Testis (tissue), 3 donors: ENCODE data around the gene NGRN. TPM values are rescaled to one million over a fixed set of nuclear protein-coding genes. Genes with fewer than 3 reads are reported as not detected.
A peak's percentile ranks its signal among the peaks of the same experiment; 100 is the strongest.

Experiments
- DNase-seq: peaks from one replicate; pipeline ENCODE4 v3.0.0-alpha.2; 2019
- H3K27ac ChIP-seq, 2 donors: fragments of 200-600 bp; sonication (generic); one replicate each; pipeline ENCODE4 v1.5.1; 2019
- H3K27me3 ChIP-seq: fragments of 200-600 bp; sonication (generic); one replicate; pipeline ENCODE4 v1.5.1; 2019
- H3K36me3 ChIP-seq: fragments of 200-600 bp; sonication (generic); one replicate; pipeline ENCODE4 v1.5.1; 2017; ENCODE audit warnings: low read depth; ENCODE audit errors: missing control alignments
- H3K4me1 ChIP-seq: fragments of 200-600 bp; sonication (generic); one replicate; pipeline ENCODE4 v1.5.1; 2019
- H3K4me3 ChIP-seq, 2 donors: fragments of 200-600 bp; sonication (generic); one replicate each; pipeline ENCODE4 v1.5.1; 2017 to 2019
- H3K9me3 ChIP-seq: fragments of 200-600 bp; sonication (generic); one replicate; pipeline ENCODE4 v1.5.1; 2017
- CTCF ChIP-seq, 3 experiments: fragments of 450-650 bp in 2 of 3; fragments of 200-600 bp in 1 of 3; sonication (generic) in 1 of 3; IDR thresholded peaks; one replicate each; pipeline ENCODE4 v1.5.1; 2016 to 2019; ENCODE audit warnings: antibody characterized with exemption in 3 of 3, mild to moderate bottlenecking in 2 of 3, moderate library complexity in 1 of 3
- POLR2A ChIP-seq: fragments of 450-650 bp; IDR thresholded peaks from one replicate; pipeline ENCODE4 v1.6.1; 2017; ENCODE audit warnings: antibody characterized with exemption, mild to moderate bottlenecking, moderate library complexity
- WGBS, 2 donors: methylation state at CpG; one replicate each; pipeline ENCODE4 v1.1.5; 2018; 5-methylcytosine and 5-hydroxymethylcytosine counted together
- intact Hi-C: fragments of 100-400 bp; cut with DNase I; formaldehyde crosslinking; loops from one replicate; pipeline ENCODE4 v1.15.1; 2023; ENCODE audit warnings: low total_unique reads
- polyA plus RNA-seq: library from polyadenylated mRNA; stranded (reverse); fragments of 350-450 nt; fragmentation: Illumina TruSeq; extraction: RNeasy Lipid Tissue Mini Kit (QIAGEN cat#74804); gene quantifications from one replicate; pipeline ENCODE4 v1.2.3, GENCODE V29; 2014; ENCODE audit warnings: low read depth, low replicate concordance; ENCODE audit not compliant: insufficient read depth
- total RNA-seq, 2 donors: library from RNA; depleted of rRNA; stranded (reverse); fragments of >200 nt; gene quantifications; one replicate each; pipeline ENCODE4 v1.2.3, GENCODE V29; 2016

The NGRN gene
- total and polyA plus RNA-seq, 3 donors from 2014 or later: 82.9 to 95.6 (median 86.1) TPM

- no peaks in the 10 kb centered on the region for H3K9me3 ChIP-seq
- peak overlapping the region in 1 of 2 donors; percentile 59 for H3K27ac ChIP-seq
- H3K4me1 ChIP-seq: no peaks in the 10 kb centered on the region
- no peaks in the 10 kb centered on the region for H3K36me3 ChIP-seq
- no peak overlapping the region for H3K4me3 ChIP-seq
- peak; percentile 87 for DNase-seq
- intact Hi-C loops: no loop called here
- no peaks in the 10 kb centered on the region for H3K27me3 ChIP-seq
- TF ChIP-seq POLR2A (no peak), CTCF (IDR thresholded peaks at IDR 0.05) (peak; percentile 48 to 66 (median 59))
- WGBS, 2 donors: 46 to 71% methylated on average over 6 to 14 of the region's 14 CpGs
Observed at GRCh38 chr15:90221246-90221900, 44.1 kb upstream of the NGRN start.

GRCh38 chr15:90222547-90222946 is 42.9 kb upstream of the NGRN start:
- no peaks in the 10 kb centered on the region for H3K36me3 ChIP-seq
- 93% methylated on average over 2 of the region's 2 CpGs for WGBS, 2 donors

GRCh38 chr15:90223441-90224165 is 41.9 kb upstream of the NGRN start:
- intact Hi-C loops: no loop called here
- 93 to 95% methylated on average over 9 to 22 of the region's 22 CpGs for WGBS, 2 donors
- no peak for DNase-seq
- Histone ChIP-seq H3K4me3 (no peak overlapping the region), H3K27me3 (no peaks in the 10 kb centered on the region), H3K9me3 (no peaks in the 10 kb centered on the region), H3K4me1 (no peaks in the 10 kb centered on the region), H3K36me3 (no peaks in the 10 kb centered on the region), H3K27ac (no peak overlapping the region)
- TF ChIP-seq POLR2A: no peak
- TF ChIP-seq CTCF (IDR thresholded peaks at IDR 0.05): no peak

More at GRCh38 chr15:90222547-90222946, 42.9 kb upstream of the NGRN start:
- TF ChIP-seq POLR2A (no peak), CTCF (IDR thresholded peaks at IDR 0.05) (no peak)
- Histone ChIP-seq H3K4me3 (no peak overlapping the region), H3K4me1 (no peaks in the 10 kb centered on the region), H3K27ac (no peak overlapping the region), H3K9me3 (no peaks in the 10 kb centered on the region), H3K27me3 (no peaks in the 10 kb centered on the region)
- intact Hi-C loops: no loop called here
- DNase-seq: no peak

GRCh38 chr15:90225047-90225446 is 40.4 kb upstream of the NGRN start:
- no peak overlapping the region for H3K27ac ChIP-seq
- no peaks in the 10 kb centered on the region for H3K9me3 ChIP-seq
- no peaks in the 10 kb centered on the region for H3K27me3 ChIP-seq
- intact Hi-C loops: no loop called here
- DNase-seq: no peak
- H3K4me1 ChIP-seq: no peaks in the 10 kb centered on the region
- TF ChIP-seq POLR2A (no peak), CTCF (IDR thresholded peaks at IDR 0.05) (no peak)
- WGBS, 2 donors: 96 to 100% methylated on average over 1 to 17 of the region's 17 CpGs
- no peaks in the 10 kb centered on the region for H3K36me3 ChIP-seq
- H3K4me3 ChIP-seq: no peak overlapping the region
